ENCODE measurements around the gene SOS2. TPM values are rescaled to one million over a fixed set of nuclear protein-coding genes. Genes with fewer than 3 reads are reported as not detected.

Gene SOS2
- total RNA-seq, 1 experiment from 2014 or later: 9.4 TPM

DNA sequence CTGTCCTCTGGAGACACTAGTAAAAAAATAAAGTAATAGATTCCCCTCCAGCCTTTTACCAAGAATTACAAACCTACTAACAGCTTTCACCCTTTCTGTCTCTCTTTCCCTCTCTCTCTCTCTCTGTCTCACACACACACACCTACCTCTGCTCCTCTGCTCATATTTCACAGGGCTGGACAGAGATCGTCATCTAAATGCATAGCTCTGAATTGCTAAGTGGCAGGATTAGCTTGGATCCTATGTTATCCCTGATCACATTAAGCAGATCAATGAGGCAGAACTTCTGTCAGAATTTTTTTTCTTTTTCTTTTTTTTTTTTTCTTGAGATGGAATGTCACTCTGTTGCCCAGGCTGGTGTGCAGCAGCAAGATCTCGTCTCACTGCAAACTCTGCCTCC is 137.9 kb downstream of the SOS2 start:
- H2BK20ac ChIP-seq (ENCODE audit: low read depth, low read length, poor library complexity, severe bottlenecking): no peak overlapping the region
- no peak overlapping the region for H3K14ac ChIP-seq (ENCODE audit: insufficient read depth, low read length)
- no peak overlapping the region for H3K4ac ChIP-seq (ENCODE audit: low read depth, low read length)
- no peaks in the 10 kb centered on the region; the same call in 1 of the 2 replicates for H3K79me2 ChIP-seq (ENCODE audit: insufficient read depth, low read length)
- no peaks in the 10 kb centered on the region for H3K9me3 ChIP-seq (ENCODE audit: control insufficient read depth, low read depth, low read length)
- DNase-seq: no peak
- H2BK5ac ChIP-seq (ENCODE audit: insufficient read length, low read length): no peak overlapping the region
- Mint-ChIP-seq H3K9me3 (no peaks in the 10 kb centered on the region), H3K27me3 (ENCODE audit: low read depth) (no peaks in the 10 kb centered on the region; the same call in 1 of the 2 replicates), H3K4me1 (peaks cover 10 to 12% of the 10 kb centered on the region in 2 experiments), H3K4me3 (no peak overlapping the region; a peak in 1 of 5 replicates), H3K27ac (peak overlapping the region in 1 of 3 experiments; percentile 20; a peak in 1 of 7 replicates), H3K36me3 (ENCODE audit: insufficient read depth in 1 of 3, low read depth in 3 of 3) (no peaks in the 10 kb centered on the region)
- H3K27me3 ChIP-seq (ENCODE audit: insufficient read depth, low read length): no peaks in the 10 kb centered on the region
- H4K91ac ChIP-seq (ENCODE audit: insufficient read length, low read depth, low read length): no peak overlapping the region
- no peak overlapping the region for H2BK120ac ChIP-seq (ENCODE audit: low read depth, low read length, poor library complexity, severe bottlenecking)
- no peaks in the 10 kb centered on the region for H3K23me2 ChIP-seq (ENCODE audit: insufficient read length, low read depth, low read length, poor library complexity, severe bottlenecking)
- no peak overlapping the region for H4K5ac ChIP-seq (ENCODE audit: insufficient read length, low read depth, low read length)
- WGBS (ENCODE audit: extremely low coverage, insufficient read length, low lambda C conversion rate): no CpG with 5 or more reads among the region's 2 CpGs
- H2AFZ ChIP-seq (ENCODE audit: low read length): no peak overlapping the region
- H3K79me1 ChIP-seq (ENCODE audit: insufficient read depth, low read depth, low read length, poor library complexity, severe bottlenecking): no peaks in the 10 kb centered on the region
- no peak overlapping the region for H3K23ac ChIP-seq (ENCODE audit: insufficient read length, low read depth, low read length)
- H3T11ph ChIP-seq (ENCODE audit: low read length): no peak overlapping the region
- no peak overlapping the region for H3K4me2 ChIP-seq (ENCODE audit: insufficient read depth, insufficient read length, low read length)
- no peak overlapping the region for H3K27ac ChIP-seq (ENCODE audit: insufficient read length, low read depth, low read length)
- no peak overlapping the region for H4K8ac ChIP-seq (replicated peaks; ENCODE audit: insufficient read length, low read depth, low read length)
- TF ChIP-seq, protein P1, sequence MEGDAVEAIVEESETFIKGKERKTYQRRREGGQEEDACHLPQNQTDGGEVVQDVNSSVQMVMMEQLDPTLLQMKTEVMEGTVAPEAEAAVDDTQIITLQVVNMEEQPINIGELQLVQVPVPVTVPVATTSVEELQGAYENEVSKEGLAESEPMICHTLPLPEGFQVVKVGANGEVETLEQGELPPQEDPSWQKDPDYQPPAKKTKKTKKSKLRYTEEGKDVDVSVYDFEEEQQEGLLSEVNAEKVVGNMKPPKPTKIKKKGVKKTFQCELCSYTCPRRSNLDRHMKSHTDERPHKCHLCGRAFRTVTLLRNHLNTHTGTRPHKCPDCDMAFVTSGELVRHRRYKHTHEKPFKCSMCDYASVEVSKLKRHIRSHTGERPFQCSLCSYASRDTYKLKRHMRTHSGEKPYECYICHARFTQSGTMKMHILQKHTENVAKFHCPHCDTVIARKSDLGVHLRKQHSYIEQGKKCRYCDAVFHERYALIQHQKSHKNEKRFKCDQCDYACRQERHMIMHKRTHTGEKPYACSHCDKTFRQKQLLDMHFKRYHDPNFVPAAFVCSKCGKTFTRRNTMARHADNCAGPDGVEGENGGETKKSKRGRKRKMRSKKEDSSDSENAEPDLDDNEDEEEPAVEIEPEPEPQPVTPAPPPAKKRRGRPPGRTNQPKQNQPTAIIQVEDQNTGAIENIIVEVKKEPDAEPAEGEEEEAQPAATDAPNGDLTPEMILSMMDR (conservative IDR thresholded peaks at IDR 0.05): no peak
- no peak overlapping the region for H2BK12ac ChIP-seq (ENCODE audit: insufficient read length, low read depth, low read length)
- H2AK5ac ChIP-seq (ENCODE audit: insufficient read length, low read length): no peak overlapping the region
- no peak overlapping the region for H3K18ac ChIP-seq (ENCODE audit: insufficient read length, low read depth, low read length)
- H3K9ac ChIP-seq (ENCODE audit: extremely low read depth, insufficient read length, low read length): no peak overlapping the region
- no peak overlapping the region for H2BK15ac ChIP-seq (ENCODE audit: low read depth, low read length)
- no peaks in the 10 kb centered on the region for H4K20me1 ChIP-seq (ENCODE audit: control insufficient read depth, insufficient read depth, insufficient read length)
- no peaks in the 10 kb centered on the region; the same call in 1 of the 2 replicates for H3K4me1 ChIP-seq (ENCODE audit: insufficient read depth, low read length)
- no peak overlapping the region for H3K56ac ChIP-seq (ENCODE audit: insufficient read length, low read depth, low read length)

Data from H9 (cell line).